GM21619 (cell line): Measurements from ENCODE around the gene SNHG17.
"Not testable (repeated sequence)": the region's sequence is repeated elsewhere in the genome, so short reads cannot be mapped to it uniquely, and the experiment has no call there.

Experiments used
- ATAC-seq: cut with Tn5 transposase; IDR thresholded peaks from one replicate; pipeline ENCODE4 v1.9.1; 2021; ENCODE audit not compliant: unreplicated experiment

The SNHG17 gene

GRCh38 chr20:38447931-38448675, 13.0 kb upstream of the SNHG17 start:
- ATAC-seq: no peak

GRCh38 chr20:38447251-38447661, 12.1 kb upstream of the SNHG17 start:
- ATAC-seq: no peak

- ATAC-seq: peak; percentile 77
Observed at GRCh38 chr20:38446441-38447209, 11.5 kb upstream of the SNHG17 start.

- no peak for ATAC-seq
Observed at GRCh38 chr20:38445901-38446425, 10.8 kb upstream of the SNHG17 start.

GRCh38 chr20:38445381-38445796, 10.3 kb upstream of the SNHG17 start:
- no peak for ATAC-seq

- no peak for ATAC-seq
Observed at GRCh38 chr20:38441916-38442315, 6.8 kb upstream of the SNHG17 start.

GRCh38 chr20:38441110-38441509, 6.0 kb upstream of the SNHG17 start:
- ATAC-seq: not testable (repeated sequence)

GRCh38 chr20:38437796-38438195, 2.7 kb upstream of the SNHG17 start:
- no peak for ATAC-seq

GRCh38 chr20:38435555-38435939, 419 bp upstream of the SNHG17 start:
- no peak for ATAC-seq

- ATAC-seq: peak; percentile 24
Observed at GRCh38 chr20:38434301-38434741, 807 bp downstream of the SNHG17 start.

- ATAC-seq: no peak
Observed at GRCh38 chr20:38433304-38433972, 1.7 kb downstream of the SNHG17 start.

GRCh38 chr20:38432870-38433269, 2.3 kb downstream of the SNHG17 start:
- not testable (repeated sequence) for ATAC-seq

GRCh38 chr20:38432292-38432691, 2.8 kb downstream of the SNHG17 start:
- ATAC-seq: no peak

DNA sequence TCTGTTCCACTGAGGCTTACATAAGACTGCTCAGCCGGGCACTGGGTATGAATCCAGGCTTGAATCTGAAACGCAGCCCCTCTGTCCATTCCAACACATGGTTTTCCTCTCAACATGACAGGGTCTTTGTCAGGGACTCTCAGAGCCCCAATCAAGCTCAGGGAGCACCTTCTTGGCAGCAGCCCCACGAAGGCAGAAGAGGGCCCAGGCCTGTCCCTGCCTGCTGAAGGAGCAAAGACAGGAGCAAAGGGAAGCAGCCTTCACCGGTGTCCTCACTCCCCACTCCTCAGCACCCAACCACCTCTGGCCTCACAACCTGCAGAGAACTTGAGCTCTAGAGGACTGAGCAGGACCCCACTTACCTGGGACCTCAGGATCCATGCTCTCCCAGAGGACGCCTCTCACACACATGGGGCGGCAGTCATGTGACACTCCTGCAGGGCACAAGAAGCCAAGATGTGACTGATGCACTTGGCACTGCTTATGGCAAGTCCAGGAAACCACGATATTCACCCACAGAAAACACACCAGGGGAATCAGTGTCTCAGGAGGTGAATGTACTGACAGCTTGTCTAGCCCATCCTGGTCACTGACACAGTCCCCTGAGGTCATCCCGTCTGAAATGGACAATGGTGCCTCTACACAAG, 4.3 kb downstream of the SNHG17 start:
- ATAC-seq: no peak

DNA sequence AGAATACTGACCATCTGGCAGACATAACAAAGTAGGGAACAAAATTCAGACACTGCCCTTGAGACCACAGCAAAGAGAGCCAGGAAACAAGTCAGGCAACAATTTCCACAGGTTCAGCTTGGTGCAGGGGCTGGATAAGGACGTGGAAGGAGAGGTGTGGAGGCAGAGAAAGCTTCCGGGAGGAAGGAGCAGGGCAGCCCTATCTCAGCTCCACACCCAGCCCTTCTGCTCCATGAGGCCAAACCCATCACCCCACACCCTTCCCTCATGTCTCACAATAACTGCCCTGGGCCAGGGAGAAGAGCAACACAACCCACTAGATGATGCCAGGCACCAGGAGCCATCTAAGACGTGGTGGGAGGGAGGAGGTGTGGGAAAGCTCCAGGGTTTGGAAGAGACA, 5.8 kb downstream of the SNHG17 start:
- no peak for ATAC-seq

DNA sequence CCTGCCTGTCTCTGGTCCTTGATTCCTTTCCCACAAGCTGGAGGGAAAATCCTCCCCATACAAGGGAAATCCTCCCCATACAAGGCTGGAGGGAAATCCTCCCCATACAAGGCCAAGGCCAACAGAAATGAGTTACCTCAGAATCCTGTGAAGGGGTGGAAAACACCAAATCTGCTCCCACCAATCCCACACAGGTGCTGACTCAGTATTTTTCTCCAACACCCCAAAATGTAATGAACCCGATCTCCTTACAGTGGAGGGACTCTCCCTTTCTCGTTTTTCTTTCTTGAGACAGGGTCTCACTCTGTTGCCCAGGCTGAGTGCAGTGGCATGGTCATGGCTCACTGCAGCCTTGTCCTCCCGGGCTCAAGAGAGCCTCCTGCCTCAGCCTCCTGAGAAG, 6.3 kb downstream of the SNHG17 start:
- ATAC-seq: no peak

- ATAC-seq: no peak
Observed at GRCh38 chr20:38427655-38428023, 7.5 kb downstream of the SNHG17 start.

DNA sequence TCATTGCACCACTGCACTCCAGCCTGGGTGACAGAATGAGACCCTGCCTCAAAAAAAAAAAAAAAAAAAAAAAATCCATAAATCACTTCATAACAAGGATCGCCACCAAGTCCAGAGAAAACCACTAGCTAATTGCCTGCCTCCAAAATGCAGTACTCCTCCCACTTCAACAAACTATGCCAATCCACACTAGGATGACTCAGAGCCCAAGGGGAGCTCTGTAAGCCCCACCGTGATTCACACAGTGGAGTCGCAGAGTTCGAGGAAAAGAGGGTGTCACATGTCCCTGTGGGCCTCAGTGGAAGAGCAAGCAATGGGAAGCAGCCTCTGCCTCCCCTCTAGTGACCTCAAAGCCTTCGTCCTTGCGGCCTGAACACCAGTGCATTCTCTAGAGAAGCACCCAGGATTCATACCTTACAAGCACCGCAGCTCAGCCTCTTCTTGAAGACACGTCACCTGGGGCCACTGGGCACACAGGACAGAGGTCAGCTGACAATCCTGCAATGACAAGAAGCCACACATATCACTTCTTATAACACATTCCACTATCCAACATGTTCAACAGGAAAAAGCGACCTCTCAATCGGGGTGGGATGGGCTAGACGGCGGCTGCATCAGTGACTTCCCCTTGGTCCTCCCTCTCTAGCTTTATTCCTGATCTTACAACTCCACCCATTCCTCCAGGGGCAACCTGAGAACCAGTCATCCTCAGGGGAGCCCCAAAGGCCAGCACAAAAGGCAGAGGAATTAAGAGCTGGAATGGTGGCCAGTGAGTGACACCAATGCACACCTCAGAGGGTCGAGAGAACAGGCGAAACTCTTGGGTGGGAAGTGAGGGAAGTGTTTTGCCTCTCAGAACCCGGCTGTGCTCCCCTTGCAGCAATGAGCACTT, 8.9 kb downstream of the SNHG17 start:
- no peak for ATAC-seq

DNA sequence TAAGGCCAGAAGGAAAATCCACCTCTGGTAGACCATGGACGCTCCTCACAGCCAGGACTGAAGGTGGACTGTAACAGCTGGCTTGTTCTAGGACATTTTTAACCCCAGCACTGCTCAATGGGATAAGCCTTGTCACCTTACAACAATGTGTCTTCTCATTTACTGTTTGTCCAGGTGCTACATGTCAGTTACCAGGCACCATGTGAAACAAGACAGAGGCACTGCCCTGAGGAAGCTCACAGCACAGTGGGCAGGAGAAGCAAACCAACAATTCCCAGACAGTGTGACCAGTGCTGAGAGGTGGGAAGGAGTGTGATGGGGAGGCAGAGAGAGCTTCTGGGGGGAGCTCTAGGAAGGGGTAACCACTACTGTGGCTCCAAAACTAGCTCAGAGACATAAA, 10.7 kb downstream of the SNHG17 start:
- no peak for ATAC-seq

- ATAC-seq: no peak
Observed at GRCh38 chr20:38423541-38423940, 11.6 kb downstream of the SNHG17 start.
